NCI-H748 (cell line): ENCODE measurements around the gene NFIA.

Source experiments
- DNase-seq: peaks from one replicate; lab custom pipeline; 2025; ENCODE audit not compliant: unreplicated experiment; lab: John Stamatoyannopoulos, UW

Gene NFIA

DNA sequence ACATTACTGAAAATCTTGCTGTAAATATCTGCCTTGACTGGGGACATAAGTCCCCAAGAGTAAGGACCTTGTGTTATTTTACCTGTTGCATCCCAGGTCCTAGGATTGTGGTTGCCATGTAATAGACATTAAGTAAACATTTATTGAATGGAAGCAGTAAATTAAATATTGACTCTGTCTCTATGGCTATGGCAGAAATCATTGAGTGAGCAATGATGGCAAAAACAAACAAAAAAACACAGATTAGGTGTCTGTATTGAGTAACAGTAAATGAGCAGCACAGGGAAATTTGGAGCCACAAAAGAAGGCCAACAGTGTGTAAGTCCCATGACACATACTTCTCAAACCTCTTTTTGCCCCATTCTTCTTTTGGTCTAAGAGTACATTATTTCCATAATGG lies 240.4 kb downstream of the NFIA start:
- DNase-seq: peak; percentile 94

DNA sequence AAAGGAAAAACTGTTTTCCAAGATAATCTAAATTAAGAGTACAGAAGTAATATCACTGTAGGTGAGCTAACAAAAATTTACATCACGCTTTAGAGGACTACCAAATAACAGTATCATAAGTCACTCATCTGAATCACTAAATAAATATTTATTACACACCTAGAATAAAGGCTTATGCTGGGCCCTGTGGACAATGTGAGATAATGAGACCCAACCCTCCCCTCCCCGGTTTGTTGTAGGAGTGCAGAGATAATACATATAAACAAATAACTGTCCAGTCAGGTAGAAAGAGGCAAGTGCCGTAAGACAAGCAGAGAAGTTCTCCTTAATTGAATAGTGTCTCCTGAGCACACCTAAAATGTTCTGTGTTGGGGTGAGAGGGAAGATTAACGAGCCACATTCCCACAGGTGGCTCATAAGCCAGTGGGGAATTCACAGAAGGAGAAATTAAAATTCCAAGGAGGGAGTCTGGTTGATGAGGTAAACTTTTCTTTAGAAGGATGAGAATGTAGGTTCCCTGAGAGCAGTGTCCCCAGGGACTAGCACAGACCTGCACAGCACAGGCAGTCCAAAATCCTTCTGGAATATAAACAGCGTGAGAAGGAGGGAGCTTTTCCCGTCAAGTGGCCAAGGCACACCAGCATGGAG lies 241.4 kb downstream of the NFIA start:
- peak; percentile 68 for DNase-seq

DNA sequence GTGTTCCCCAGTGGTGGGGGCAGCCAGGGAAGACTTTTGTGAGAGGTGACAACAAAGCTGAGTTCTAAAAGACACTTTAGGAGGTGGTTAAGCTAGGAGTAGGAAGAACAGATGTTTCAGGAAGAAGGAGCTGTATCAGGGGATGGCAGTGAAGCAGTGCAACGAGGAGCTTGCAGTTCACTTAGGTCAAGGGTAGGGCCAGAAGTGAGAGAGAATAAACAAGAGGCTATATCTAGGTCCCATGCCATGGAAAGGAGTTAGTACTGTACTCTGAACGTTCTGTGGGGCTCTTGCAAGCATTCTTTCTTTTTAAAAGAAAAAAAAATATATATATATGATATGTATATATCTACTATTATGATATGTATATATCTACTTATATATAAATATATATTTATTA lies 244.4 kb downstream of the NFIA start:
- no peak for DNase-seq

DNA sequence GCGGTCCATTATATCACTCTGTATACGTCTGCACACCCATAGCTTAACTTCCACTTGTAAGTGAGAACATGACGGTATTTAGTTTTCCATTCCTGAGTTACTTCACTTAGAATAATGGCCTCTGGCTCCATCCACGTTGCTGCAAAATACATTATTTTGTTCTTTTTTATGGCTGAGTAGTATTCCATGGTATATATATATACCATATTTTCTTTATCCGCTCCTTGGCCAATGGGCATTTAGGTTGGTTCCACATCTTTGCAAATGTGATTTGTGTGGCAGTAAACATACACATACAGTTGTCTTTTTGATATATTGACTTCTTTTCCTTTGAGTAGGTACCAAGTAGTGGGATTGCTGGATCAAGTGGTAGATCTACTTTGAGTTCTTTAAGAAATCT lies 245.1 kb downstream of the NFIA start:
- DNase-seq: no peak

DNA sequence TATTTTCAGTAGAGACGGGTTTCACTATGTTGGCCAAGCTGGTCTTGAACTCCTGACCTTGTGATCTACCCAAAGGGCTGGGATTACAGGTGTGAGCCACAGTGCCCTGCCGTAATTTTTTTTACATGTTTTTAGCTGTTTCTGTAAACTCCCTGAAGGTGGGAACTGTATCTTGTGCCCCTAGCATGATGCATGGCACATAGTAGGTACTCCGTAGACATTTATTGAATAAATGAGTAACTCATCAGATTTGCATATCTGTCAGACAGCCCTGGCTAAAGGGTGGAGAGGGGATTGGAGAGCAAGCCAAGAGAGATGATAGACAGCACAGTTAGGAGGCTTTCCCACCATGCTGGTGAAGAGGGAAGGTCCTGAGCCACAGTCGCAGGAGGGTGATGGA lies 247.2 kb downstream of the NFIA start:
- DNase-seq: no peak

DNA sequence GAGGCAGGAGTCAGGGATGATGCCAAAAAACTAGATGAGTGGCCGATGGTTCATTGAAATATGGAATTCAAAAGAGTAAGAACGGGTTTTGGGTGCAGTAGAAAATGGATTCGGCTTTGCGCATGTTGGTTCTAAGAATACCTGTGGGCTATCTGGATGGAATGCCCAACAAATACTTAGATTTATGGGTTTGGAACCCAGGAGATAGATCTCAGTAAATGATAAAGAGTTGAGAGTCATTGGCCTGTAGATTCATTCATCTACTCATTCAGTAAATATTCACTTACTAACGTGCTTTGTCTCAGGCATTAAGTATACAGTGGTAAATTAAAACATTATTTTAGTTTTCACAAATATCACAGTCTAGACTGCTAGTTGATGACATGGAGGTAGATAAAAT lies 247.7 kb downstream of the NFIA start:
- DNase-seq: no peak

DNA sequence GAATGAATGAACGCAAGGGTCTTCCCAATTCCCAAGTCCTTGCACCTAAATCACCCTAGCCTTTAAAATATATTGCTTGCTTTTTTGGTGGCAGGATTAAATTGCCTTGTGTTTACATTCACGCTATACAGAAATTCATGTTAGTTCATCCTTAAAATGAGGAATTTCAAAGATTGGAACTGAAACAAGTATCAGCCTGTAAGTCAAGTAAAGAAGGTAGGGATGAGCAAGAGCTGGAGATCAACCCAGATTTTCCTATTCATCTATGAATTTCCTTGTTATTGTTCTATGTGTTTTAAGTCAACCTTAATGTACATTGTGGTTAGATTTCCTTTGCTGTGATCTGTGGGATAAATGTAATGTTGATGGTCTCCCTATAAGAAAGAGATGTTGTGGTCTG lies 248.2 kb downstream of the NFIA start:
- DNase-seq: no peak

DNA sequence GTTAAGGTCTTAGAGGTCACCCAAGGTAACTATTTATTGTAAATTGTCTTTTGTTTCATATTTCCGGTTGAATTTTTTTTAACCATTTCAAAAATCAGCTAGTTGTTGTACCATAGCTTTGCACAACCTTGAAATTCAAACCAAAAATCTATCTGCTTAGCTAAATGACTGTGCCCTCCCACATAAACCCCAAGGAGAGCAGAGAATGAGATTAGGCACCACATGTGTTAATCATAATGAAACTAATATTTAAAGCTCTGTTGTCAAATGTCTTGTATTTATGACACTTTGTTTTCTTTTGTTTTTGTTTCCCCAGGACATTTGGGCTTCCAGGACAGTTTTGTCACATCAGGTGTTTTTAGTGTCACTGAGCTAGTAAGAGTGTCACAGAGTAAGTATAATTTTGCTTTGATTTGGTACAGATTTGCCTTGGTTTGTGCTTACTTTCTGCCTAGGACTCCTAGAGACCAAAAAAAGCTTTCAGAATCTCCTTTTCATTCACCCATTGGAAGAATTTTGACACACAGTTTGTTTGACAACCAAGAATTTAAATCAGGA lies 249.9 kb downstream of the NFIA start:
- no peak for DNase-seq

DNA sequence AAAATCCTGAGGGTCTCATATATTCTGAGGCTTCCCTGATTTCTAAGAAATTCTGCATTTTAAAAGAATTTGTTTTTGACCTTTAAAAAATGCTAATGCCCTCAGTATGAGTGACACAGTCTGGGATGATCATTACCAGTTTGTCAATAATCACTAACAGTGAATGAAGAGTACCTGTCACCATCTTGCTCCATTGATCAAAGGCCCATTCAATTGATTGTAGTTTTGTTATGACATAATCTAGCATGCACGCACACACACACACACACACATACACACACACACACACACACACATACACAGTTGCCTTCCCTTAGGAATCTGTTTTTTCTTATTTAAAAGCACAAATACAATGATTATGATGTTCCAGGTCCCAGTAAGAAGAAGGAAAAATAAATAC lies 250.4 kb downstream of the NFIA start:
- DNase-seq: no peak

DNA sequence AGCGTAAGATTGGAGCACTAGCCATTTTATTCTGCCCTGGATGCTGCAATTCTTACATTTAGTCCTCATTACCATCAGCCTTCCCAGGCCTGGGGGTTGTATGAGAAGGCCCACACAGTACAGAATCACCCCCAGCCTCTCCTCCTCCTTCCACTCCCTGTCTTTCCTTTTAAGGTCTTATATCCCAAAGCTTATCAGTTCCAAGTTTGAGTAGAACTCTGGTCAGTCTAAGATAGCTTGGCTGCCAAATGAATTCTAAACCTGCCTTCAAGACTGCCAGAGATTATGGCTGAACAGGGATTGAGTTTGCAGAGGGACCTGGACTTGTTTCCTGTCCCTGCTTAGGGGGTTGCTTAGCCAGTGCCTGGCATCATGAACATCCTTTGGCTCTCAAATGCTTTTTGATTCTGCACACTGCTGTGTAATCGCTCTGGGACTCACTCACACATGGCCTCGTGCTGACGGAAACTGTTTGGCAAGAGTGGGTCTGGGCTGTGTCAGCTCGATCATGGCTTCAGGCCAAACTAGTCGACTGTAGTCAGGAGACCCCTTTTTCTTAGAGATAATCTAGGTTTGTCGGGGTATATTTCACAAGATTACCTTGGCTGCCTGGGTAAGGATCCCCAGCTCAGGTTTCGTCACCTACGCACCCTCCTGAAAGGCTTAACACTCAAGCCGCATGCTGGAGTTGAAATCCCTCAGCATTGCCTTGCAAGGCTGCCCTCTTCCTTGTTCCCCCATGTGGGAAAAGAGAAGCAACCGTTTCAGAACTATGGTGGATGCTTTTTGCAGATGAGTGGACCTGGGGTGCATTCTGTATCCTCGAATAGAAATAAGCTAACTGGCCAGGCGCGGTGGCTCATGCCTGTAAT lies 252.6 kb downstream of the NFIA start:
- DNase-seq: no peak

DNA sequence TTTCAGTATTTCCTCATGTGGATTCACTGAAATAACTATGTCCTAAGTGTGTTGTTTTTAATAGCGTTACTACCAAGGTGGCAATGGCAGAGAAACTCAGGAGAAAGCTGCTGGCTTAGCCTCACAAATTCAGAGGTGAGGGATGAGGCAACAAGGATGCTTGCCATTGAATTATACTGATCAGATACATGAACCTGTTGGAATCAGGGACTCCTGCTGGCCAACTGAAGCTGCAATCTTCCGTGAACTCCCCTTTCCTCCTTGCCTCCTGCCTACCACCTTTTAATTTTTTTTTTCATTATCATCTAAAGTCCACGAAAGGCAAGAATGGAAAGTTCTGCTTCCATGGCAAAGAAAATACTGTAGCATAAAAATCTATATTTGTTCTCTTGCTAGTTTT lies 254.7 kb downstream of the NFIA start:
- peak; percentile 27 for DNase-seq

DNA sequence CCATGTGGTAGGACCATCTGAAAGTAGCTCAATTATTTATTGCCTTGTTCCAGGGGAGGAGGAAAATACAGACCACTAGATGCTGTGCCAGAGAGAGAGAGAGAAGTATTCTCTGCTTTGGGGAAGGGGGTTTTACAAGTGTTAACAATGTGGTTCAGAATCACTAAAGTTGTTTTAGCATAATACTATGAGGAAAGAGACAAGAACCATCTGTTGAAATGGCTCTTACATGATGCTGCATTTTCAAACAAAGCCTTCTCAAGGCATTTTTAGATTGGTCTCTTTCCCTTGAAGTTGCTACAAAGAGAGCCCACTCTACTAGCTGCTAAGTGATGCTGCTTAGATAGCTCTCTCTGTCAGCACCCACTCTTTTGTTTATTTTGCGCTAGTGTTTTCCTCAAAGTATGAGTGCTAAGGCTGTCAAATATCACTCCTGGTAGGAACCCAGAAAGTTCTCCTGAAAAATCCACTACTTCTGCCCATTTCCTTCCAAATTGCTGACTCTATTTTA lies 255.1 kb downstream of the NFIA start:
- no peak for DNase-seq

DNA sequence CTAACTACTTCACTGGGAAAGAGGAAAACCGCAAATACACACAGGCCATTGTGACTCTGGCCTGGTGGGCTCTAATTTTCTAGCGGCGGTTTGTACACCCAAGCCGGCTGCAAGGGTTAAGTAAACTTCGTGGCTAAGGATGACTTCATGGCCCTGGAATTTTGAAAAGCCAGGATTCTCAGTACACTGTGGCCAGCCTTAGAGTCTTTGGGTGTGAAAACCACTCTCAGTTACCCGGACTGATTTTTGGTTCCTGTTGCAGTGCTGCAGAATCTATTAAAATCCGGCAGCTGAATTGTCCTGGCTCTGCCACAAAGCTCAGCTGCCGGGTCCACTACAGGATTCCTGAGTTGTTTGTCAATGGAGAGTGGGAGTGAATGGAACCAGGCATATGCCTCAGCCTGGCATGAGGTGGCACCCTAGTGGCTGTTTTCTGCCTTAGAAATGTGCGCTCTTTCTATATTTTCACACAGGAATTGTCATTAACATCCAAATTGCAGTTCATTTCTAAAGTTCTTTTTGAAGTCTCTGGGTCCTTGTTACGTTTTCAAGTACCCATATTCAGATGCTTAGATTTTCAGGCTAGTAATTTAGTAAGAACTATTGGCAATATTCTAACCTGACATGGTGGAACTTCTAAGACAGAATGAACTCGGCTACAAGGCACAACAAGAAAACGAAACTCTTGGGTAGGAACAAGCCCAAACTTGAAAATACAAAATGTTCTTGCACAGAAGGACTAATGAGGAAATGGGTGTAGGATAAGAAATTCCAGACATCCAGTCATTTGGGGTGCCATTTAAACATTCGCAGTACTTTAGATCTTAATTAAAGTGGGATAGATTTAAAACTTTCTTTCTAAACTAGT lies 255.9 kb downstream of the NFIA start:
- peak; percentile 89 for DNase-seq

DNA sequence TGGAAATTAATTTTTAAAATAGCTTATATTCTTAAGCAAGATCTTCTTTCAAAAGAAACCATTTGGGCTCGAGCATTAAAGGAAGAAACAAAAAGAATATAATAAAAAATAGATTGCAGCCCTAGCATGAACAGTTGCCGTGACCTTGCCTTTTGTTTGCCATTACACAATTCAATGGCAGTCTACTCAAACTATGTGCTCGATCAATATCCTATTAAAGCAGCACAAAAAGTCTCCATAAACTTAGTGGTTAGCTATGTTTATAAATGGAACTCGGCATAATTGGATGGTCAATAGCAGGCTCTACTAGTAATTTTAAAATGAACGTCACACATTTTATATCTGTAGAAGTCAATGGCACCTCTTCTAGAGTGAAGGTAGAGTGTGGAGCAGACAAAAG lies 256.5 kb downstream of the NFIA start:
- DNase-seq: peak; percentile 90

DNA sequence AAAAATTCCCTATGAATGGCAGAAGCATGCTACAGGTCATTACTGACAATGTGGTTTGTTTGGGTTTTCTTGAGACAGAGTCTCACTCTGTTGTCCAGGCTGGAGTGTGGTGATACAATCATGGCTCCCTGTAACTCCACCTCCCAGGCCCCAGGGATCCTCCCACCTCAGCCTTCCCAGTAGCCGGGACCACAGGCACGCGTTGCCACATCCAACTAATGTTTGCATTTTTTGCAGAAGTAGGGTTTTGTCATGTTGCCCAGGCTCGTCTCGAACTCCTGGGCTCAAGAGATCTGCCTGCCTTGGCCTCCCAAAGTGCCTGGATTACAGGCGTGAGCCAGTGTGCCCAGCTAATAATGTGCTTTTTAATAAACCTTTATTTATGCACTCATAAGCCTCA lies 259.1 kb downstream of the NFIA start:
- DNase-seq: no peak

DNA sequence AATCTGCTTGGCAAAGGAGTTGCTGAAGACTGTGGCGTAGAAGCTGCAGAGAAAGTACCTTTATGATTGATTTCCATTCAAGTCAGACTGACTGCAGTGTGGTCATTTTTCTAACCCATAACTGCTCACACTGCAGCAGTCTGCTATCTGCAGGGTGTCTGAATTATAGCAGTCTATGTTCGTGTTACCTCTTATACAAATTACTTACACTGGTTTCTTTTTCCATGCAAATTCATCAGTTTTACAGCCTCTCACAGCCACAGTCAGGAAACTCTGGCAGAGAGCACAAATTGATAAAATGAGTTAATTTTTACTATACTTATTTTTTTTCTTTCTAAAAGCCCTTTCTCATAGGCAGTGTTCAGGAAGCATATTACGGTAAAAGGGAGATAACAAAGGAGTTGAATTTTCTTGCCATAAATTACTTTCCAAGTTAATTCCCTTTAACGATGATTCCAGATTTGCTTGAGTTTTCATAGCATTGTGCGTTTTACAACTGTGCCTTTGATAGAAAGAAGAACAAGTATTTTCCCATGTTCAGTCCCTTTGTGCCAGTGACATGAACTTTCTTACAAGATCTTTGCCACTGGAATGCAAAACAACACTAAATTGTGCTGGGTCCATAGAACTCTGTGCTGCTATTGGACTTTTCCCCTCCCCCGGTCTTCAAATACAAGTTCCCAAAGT lies 261.5 kb downstream of the NFIA start:
- DNase-seq: no peak

DNA sequence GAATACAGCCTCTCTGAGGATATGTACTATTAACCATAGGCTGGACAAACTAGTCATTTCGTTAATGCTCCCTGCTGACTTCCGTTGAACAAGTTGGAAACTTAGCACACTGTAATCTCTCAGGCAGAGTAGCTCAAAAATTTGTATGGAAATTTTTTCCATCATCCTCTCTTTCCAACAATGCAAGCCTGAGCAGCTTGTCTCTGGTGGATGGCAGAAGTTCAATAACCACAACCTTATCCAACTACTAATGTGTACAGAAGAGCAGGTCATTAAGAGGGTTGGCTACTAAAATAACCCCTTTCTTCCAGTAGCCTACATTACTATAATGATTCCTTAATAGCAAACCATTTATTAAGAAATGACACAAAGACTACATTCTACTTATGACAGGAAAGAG lies 262.3 kb downstream of the NFIA start:
- no peak for DNase-seq

DNA sequence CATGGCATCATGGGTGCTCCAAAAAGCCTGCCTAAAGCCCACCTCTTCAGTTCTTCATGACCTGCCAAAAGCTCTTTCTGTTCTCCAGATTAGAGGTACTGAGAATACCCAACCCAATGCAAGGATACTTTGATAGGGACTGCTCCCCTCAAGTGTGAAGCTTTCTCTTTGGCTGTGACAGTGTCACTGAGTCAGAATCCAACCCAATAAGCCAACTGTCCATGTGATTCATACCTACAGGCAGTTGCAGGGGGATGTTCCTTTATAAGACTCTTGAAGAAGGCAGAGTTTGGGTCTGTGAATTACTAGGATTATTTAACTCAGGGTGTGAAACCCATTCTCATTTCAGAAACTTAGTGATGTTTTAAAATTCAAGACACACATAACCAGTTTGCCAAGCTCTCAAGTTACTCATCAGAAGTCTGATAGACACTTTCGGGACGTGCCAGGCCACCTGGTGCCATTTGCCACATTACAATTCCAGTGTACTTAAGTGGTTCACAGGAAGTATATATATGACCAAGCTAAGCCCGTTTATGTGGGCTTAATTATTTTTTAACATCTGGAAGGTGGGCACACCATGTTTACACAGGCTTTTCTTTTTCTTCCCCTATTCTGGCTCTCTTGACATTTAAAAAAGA lies 265.8 kb downstream of the NFIA start:
- DNase-seq: no peak

DNA sequence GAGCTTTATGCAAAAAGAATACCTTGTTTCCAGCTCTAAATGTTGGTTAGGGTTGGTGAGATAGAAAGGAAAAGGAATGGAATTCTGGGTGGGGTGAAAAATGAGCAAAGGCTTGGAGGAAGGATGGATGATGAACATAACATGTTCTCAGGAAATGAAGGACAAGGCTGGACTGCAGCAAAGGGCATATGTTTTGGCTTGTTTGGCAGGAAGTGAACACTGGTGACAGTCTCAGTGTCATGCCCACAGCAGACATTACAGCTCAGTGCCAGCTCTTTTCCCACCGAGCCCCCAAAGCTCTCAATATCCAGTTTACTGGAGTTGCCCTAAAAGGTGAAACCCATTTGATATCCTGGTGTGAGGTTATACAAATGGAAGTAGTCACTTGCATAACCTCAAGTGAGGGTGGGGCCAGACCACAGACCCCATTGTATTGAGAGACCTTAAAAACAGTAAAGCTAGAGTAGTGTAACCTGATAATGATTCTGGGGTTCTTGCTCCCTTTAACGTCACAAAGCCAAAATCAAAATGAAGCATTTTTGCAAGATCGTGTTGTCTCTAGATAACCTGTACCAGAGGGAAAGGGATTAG lies 270.6 kb downstream of the NFIA start:
- DNase-seq: peak; percentile 71
